ENCODE measurements around the gene LMOD3. TPM values are rescaled to one million over a fixed set of nuclear protein-coding genes. Genes with fewer than 3 reads are reported as not detected.

Gene LMOD3
- total RNA-seq, 1 donor from 2014 or later, result not detected

GRCh38 chr3:69161587-69162307 is 39.4 kb upstream of the LMOD3 start:
- no peak overlapping the region for H3K4me3 ChIP-seq (ENCODE audit: low read depth, low read length)
- no peak for FAIRE-seq
- peak; percentile 73 for TF ChIP-seq CTCF (IDR thresholded peaks at IDR 0.05; ENCODE audit: insufficient read depth, low read length, severe bottlenecking)
- no peaks in the 10 kb centered on the region for H3K36me3 ChIP-seq (ENCODE audit: control insufficient read depth, insufficient read depth, low read length)
- peak; percentile 53 for DNase-seq (ENCODE audit: low read depth)
- H3K27me3 ChIP-seq (ENCODE audit: control insufficient read depth, insufficient read depth, low read length), result no peaks in the 10 kb centered on the region

- Histone ChIP-seq H3K36me3 (ENCODE audit: control insufficient read depth, insufficient read depth, low read length) (no peaks in the 10 kb centered on the region), H3K27me3 (ENCODE audit: control insufficient read depth, insufficient read depth, low read length) (no peaks in the 10 kb centered on the region), H3K4me3 (ENCODE audit: low read depth, low read length) (no peak overlapping the region)
- FAIRE-seq (no peak), DNase-seq (ENCODE audit: low read depth) (no peak)
- no peak for TF ChIP-seq CTCF (IDR thresholded peaks at IDR 0.05; ENCODE audit: insufficient read depth, low read length, severe bottlenecking)
Observed at GRCh38 chr3:69160525-69160924, 38.1 kb upstream of the LMOD3 start.

GRCh38 chr3:69160107-69160506 is 37.7 kb upstream of the LMOD3 start:
- Histone ChIP-seq H3K27me3 (ENCODE audit: control insufficient read depth, insufficient read depth, low read length) (no peaks in the 10 kb centered on the region), H3K4me3 (ENCODE audit: low read depth, low read length) (no peak overlapping the region), H3K36me3 (ENCODE audit: control insufficient read depth, insufficient read depth, low read length) (no peaks in the 10 kb centered on the region)
- FAIRE-seq, result no peak
- no peak for DNase-seq (ENCODE audit: low read depth)
- no peak for TF ChIP-seq CTCF (IDR thresholded peaks at IDR 0.05; ENCODE audit: insufficient read depth, low read length, severe bottlenecking)

GRCh38 chr3:69149586-69149985 is 27.2 kb upstream of the LMOD3 start:
- no peaks in the 10 kb centered on the region for H3K36me3 ChIP-seq (ENCODE audit: control insufficient read depth, insufficient read depth, low read length)
- no peak for TF ChIP-seq CTCF (IDR thresholded peaks at IDR 0.05; ENCODE audit: insufficient read depth, low read length, severe bottlenecking)
- DNase-seq (ENCODE audit: low read depth) (no peak), FAIRE-seq (no peak)
- H3K27me3 ChIP-seq (ENCODE audit: control insufficient read depth, insufficient read depth, low read length), result no peaks in the 10 kb centered on the region
- H3K4me3 ChIP-seq (ENCODE audit: low read depth, low read length), result no peak overlapping the region

GRCh38 chr3:69145688-69146087 is 23.3 kb upstream of the LMOD3 start:
- Histone ChIP-seq H3K4me3 (ENCODE audit: low read depth, low read length) (no peak overlapping the region), H3K27me3 (ENCODE audit: control insufficient read depth, insufficient read depth, low read length) (no peaks in the 10 kb centered on the region), H3K36me3 (ENCODE audit: control insufficient read depth, insufficient read depth, low read length) (no peaks in the 10 kb centered on the region)
- FAIRE-seq (no peak), DNase-seq (ENCODE audit: low read depth) (no peak)
- TF ChIP-seq CTCF (IDR thresholded peaks at IDR 0.05; ENCODE audit: insufficient read depth, low read length, severe bottlenecking), result no peak
